Muscle of back (tissue), 11 donors: ENCODE results near the gene FGD4. TPM values are rescaled to one million over a fixed set of nuclear protein-coding genes. Genes with fewer than 3 reads are reported as not detected.
"Not testable (repeated sequence)": the region's sequence is repeated elsewhere in the genome, so short reads cannot be mapped to it uniquely, and the experiment has no call there.

Experiments used
- DNase-seq, 3 donors: peaks; one replicate each; pipeline versions ENCODE4 v3.0.0 to v3.0.0-alpha.2; 2013
- polyA plus RNA-seq, 10 donors: library from polyadenylated mRNA; unstranded; fragments of 120-200 nt; gene quantifications; one replicate each; pipeline ENCODE4 v1.2.1, GENCODE V29; 2013; ENCODE audit not compliant: insufficient read length in 10 of 10

The FGD4 gene
- polyA plus RNA-seq, 10 donors, result 11.0 to 28.4 (median 21.3) TPM

GRCh38 chr12:32517966-32518365 lies 118.6 kb downstream of the FGD4 start:
- no peak for DNase-seq

- no peak for DNase-seq
These were observed 119.7 kb downstream of the FGD4 start for GRCh38 chr12:32519047-32519446.

DNA sequence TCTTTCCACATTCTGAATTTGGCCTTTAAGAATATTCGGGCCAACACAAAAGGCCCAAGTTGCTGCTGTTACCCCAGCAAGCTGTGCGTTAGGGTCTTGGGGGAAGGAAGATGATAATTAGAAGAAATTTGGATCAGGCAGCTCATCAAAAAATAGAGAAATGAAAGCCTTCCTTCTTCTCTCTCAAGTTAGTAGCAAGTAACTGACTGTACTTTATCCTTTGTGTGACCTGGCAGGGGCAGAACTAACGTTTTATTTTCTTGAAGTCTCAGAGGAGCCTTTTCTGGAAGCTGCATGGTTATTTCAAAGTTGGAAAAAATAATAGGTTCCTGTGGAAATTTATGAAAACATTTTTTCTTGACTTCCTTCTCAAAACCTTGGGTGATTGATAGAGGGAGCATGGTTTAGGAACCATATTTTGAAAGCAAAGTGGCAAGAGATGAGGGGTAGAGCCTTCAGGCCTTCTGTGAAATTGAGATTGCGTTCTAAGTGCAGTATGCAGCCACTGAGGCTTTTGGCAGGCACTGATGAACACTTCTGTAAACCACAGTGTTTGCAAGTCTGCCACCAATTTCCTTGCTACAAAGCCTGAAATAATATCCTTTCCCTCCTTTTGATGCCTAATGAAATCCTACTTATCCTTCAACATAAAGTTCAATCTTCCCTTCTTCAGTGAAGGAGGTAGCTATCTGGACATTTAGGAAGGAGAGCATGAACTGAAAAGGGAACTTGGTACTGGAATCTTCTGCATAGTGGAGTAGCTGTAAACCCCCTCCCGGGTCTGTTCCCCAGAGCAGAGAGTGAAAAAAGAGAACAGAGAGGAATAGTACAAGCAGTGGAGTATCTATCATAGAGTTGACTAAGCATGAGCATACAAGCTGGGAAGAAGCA lies 123.2 kb downstream of the FGD4 start:
- DNase-seq, result no peak

DNA sequence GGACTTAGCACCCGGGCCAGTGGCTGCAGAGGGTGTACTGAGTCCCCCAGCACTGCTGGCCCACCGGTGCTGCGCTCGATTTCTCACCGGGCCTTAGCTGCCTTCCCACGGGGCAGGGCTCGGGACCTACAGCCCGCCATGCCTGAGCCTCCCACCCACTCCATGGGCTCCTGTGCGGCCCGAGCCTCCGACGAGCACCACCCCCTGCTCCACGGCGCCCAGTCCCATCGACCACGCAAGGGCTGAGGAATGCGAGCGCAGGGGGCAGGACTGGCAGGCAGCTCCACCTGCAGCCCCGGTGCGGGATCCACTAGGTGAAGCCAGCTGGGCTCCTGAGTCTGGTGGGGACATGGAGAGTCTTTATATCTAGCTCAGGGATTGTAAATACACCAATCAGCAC lies 126.4 kb downstream of the FGD4 start:
- DNase-seq, result not testable (repeated sequence)

- not testable (repeated sequence) for DNase-seq
These were observed 127.0 kb downstream of the FGD4 start for GRCh38 chr12:32526343-32526742.

- no peak for DNase-seq
These were observed 133.1 kb downstream of the FGD4 start for GRCh38 chr12:32532422-32532821.

- no peak for DNase-seq
These were observed 133.6 kb downstream of the FGD4 start for GRCh38 chr12:32532951-32533350.

DNA sequence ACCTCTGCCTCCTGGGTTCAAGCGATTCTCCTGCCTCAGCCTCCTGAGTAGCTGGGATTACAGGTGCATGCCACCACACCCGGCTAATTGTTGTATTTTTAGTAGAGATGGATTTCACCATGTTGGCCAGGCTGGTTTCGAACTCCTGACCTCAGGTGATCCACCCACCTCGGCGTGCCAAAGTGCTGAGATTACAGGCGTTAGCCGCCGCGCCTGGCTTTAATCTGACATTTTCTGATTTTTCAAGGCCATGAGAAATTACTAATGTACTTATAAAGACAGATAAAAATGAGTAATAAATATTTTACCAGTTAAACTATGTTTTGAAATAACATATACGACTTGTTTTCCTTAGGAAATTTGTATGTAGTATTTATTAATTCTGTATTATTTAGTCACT lies 134.1 kb downstream of the FGD4 start:
- DNase-seq, result not testable (repeated sequence)

GRCh38 chr12:32533971-32534590 lies 134.7 kb downstream of the FGD4 start:
- DNase-seq, result peak; percentile 37 to 59 (median 51)

DNA sequence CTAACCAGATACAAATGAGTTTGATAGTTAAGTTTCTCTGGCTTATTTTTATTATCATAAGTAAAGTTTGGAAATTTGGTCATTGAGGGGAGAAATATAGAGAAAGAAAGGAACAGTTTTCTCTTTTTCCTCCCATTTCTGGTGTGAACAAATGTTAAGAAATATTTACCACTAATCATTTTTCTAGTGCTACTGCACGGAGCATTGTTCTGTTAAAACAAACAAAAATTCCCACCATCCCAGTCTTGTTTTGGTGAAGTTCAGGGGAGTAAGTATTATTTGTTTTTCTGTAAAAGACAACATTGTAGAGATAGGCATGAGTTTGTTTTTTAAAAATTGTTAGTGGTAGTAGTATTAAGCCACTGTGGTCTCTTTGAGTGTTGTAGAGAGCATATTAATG lies 135.3 kb downstream of the FGD4 start:
- no peak for DNase-seq

DNA sequence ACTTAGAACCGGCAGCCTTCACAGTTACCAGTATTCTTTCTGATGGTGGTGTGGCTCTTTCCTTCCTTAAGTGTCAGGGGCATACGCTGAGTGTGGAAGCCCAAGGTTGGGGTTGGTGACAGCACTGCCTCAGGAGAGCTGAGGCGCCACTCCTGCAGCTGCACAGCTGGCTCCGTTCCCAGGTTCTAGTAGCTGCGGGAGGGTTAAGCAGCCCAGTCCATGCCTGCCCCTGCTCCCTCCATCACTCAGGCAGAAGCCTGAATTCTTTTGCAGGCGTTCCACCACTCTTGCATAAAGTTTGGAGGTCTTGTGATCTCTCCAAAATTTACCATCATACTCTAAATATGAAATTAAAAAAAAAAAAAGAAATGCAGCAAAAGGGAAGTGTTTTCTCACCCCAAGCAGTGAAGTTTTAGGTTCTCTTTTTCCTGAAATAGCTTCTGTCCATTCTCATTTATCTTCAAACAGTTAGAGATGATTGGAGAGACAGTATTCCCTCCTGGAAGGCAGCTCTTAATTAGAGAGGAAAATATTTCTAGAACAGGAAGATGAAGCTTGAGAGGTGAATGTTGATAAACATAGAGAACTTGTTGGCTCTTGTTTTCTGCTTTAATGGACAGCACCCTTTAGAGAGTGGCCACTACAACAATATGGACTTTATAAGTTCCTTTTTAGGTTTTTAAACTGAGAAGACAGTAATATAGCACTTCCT lies 136.1 kb downstream of the FGD4 start:
- DNase-seq, result peak; percentile 68 to 81 (median 77)

DNA sequence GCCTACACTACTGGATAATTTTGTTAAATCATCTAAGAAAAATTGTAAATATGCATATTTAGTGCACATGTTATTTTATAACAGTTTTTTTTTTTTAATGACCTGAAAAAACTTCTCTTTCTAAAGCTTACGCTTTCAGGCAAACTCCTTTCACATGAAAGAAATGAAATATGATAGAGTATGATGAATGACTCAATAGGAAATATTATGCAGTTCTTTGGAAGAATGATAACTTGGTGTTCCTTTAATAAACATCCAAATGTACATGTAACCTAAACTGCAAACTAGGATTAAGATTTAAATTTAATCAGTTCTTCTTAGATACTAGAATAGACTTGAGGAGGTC lies 136.6 kb downstream of the FGD4 start:
- DNase-seq, result no peak

GRCh38 chr12:32541754-32542374 lies 142.5 kb downstream of the FGD4 start:
- no peak for DNase-seq

DNA sequence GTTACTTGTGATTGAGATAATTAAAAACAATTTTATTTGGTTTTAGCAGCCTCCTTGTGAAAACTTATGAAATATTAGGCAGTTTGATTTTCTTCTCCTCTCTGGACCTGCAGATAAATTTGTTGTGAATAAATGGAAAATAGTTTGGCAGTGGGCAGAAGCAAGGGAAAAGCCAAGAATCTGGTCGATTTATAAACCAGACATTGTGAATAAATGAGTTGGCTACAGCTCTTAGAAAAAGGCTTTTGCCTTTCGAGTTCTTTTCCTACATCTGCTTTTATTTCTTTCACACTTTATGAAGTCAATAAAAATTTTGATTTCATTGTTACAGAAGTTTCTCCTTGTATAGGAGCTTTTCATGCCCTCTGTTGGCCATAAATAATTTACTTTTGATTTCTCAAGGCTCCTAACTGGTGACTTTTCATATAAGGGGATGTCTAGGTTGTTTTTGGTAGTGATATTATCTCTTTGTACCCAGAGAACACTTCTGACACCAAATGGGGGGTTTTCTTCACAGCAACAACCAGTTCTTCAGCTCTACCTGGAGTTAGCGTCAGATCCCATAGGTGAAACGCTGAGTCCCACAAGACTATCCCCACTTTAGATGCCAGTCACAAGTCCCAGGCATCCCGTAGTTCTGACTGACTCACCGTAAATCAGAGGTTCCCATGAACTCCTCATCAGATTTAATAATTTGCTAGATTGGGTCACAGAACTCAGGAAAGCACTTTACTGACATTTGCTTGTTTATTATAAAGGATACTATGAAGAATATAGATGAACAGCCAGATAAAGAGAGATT lies 143.3 kb downstream of the FGD4 start:
- peak in 1 of 3 donors; percentile 45 for DNase-seq

DNA sequence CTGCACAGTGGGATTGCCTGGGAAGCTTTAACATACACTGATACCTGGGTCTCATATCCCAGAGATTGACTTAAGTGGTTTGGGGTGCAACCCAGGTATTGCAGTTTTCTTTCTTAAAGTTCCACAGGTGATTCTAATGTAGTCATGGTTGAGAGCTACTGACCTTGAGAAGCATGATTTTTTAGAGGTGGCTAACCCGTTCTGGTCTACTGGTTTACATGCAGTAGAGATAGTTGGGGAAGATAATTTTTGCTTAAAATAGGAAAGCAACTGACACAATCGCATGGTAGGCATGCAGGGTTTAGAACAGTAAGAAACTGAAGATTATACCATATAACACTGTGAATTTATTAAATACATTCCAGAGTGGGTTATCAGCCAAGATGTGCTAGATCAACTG lies 145.5 kb downstream of the FGD4 start:
- DNase-seq, result no peak

- DNase-seq, result no peak
These were observed 146.1 kb downstream of the FGD4 start for GRCh38 chr12:32545413-32545980.

DNA sequence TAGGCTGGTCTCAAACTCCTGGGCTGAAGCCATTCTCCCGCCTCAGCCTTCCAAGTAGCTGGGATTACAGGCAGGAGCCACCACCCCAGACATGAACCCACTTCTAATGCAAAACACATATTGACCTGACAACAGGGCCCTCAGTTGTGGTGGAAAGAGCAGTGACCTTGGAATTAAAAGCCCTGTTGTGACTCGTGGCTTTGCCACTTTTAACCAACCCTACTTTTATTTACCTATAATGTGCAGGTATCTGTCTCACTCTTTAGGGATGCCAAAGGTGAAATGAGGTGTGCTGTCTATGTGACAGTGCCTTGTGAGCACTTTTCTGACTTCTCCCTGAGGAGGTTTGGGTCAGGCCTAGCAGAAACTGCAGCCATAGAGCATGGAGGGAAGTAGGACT lies 146.9 kb downstream of the FGD4 start:
- DNase-seq, result no peak

GRCh38 chr12:32548691-32549281 lies 149.4 kb downstream of the FGD4 start:
- DNase-seq, result peak in 1 of 3 donors; percentile 20

- peak in 1 of 3 donors; percentile 55 for DNase-seq
These were observed 150.3 kb downstream of the FGD4 start for GRCh38 chr12:32549675-32550079.

DNA sequence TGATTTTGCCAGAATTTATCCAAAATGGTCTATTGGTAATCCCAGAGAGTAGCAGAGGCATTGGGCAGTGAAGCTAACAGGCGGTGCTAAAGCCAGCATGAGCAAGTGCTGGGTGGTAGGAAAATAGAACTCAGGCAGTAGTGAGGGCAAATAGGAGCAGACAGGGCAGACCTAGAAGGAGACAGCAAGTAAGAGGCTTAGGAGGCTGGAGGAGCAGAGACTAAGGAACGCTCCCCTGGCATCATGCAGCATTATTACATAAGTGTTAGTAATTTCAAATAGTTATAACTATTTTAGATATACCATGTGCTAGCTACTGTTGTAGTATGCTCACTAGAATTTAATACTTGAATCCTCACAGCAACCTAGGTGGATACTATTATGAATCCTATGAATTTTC lies 151.7 kb downstream of the FGD4 start:
- DNase-seq, result no peak

- DNase-seq, result peak in 1 of 3 donors; percentile 39
These were observed 159.5 kb downstream of the FGD4 start for GRCh38 chr12:32558903-32559302.
